Testis (tissue), 2 donors: ENCODE data around the gene CERK.

ENCODE experiments used
- POLR2A ChIP-seq: fragments of 450-650 bp; IDR thresholded peaks from one replicate; pipeline ENCODE4 v1.6.1; 2017; ENCODE audit warnings: antibody characterized with exemption, mild to moderate bottlenecking, moderate library complexity
- TF ChIP-seq, protein P1 (sequence below), 3 experiments: fragments of 450-650 bp in 2 of 3; fragments of 200-600 bp in 1 of 3; sonication (generic) in 1 of 3; IDR thresholded peaks; one replicate each; pipeline ENCODE4 v1.5.1; 2016 to 2019; ENCODE audit warnings: antibody characterized with exemption in 3 of 3, mild to moderate bottlenecking in 2 of 3, moderate library complexity in 1 of 3

DNA sequence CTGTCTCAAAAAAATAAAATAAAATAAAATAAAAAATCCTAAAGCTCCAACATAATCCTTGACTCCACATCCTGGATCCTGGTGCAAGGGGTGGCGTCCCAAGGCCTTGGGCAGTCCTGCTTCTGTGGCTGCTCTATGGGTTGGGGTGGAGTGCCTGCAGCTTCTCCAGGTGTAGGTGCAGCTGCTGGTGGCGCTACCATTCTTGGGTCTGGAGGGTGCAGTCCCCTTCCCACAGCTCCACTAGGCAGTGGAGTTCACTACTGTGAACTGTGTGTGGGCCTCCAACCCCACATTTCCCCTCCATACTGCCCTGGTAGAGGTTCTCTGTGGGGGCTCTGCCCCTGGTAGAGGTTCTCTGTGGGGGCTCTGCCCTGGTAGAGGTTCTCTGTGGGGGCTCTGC is 17.5 kb upstream of the CERK start:
- TF ChIP-seq, protein P1, sequence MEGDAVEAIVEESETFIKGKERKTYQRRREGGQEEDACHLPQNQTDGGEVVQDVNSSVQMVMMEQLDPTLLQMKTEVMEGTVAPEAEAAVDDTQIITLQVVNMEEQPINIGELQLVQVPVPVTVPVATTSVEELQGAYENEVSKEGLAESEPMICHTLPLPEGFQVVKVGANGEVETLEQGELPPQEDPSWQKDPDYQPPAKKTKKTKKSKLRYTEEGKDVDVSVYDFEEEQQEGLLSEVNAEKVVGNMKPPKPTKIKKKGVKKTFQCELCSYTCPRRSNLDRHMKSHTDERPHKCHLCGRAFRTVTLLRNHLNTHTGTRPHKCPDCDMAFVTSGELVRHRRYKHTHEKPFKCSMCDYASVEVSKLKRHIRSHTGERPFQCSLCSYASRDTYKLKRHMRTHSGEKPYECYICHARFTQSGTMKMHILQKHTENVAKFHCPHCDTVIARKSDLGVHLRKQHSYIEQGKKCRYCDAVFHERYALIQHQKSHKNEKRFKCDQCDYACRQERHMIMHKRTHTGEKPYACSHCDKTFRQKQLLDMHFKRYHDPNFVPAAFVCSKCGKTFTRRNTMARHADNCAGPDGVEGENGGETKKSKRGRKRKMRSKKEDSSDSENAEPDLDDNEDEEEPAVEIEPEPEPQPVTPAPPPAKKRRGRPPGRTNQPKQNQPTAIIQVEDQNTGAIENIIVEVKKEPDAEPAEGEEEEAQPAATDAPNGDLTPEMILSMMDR (IDR thresholded peaks at IDR 0.05): no peak
- TF ChIP-seq POLR2A: no peak
